Glutamatergic neuron (in vitro differentiated cells): Measurements from ENCODE around the gene MTFP1. TPM values are rescaled to one million over a fixed set of nuclear protein-coding genes. Genes with fewer than 3 reads are reported as not detected.

Source experiments
- DNase-seq: peaks from one replicate; pipeline ENCODE4 v3.0.0; 2022
- H3K27ac Mint-ChIP-seq: one replicate; pipeline ENCODE4 v1.8.0; 2020; ENCODE audit warnings: mild to moderate bottlenecking, mixed read lengths, inconsistent platforms; ENCODE audit not compliant: unreplicated experiment
- H3K27me3 Mint-ChIP-seq: one replicate; pipeline ENCODE4 v1.8.0; 2020; ENCODE audit warnings: mild to moderate bottlenecking, moderate library complexity, mixed read lengths, inconsistent platforms; ENCODE audit not compliant: unreplicated experiment
- H3K36me3 Mint-ChIP-seq: one replicate; pipeline ENCODE4 v1.8.0; 2020; ENCODE audit warnings: mild to moderate bottlenecking, mixed read lengths, inconsistent platforms; ENCODE audit not compliant: unreplicated experiment
- H3K4me1 Mint-ChIP-seq: one replicate; pipeline ENCODE4 v1.8.0; 2020; ENCODE audit warnings: mild to moderate bottlenecking, low read depth, mixed read lengths, inconsistent platforms; ENCODE audit not compliant: unreplicated experiment
- H3K4me3 Mint-ChIP-seq: one replicate; pipeline ENCODE4 v1.8.0; 2020; ENCODE audit warnings: mild to moderate bottlenecking, mixed read lengths, inconsistent platforms; ENCODE audit not compliant: unreplicated experiment
- H3K9me3 Mint-ChIP-seq: one replicate; pipeline ENCODE4 v1.8.0; 2020; ENCODE audit warnings: mild to moderate bottlenecking, moderate library complexity, mixed read lengths, inconsistent platforms; ENCODE audit not compliant: unreplicated experiment
- CTCF ChIP-seq: fragments of 200-600 bp; sonication (generic); IDR thresholded peaks from one replicate; pipeline ENCODE4 v1.5.0; 2021; ENCODE audit not compliant: partially characterized antibody, unreplicated experiment
- total RNA-seq: library from RNA; stranded (reverse); fragmentation: NEBNext Ultra II Directional; extraction: Animal tissue kit (Norgen Biotek cat#: 25700); gene quantifications from one replicate; pipeline ENCODE4 v1.2.1, GENCODE V29; 2021; ENCODE audit not compliant: unreplicated experiment

MTFP1 gene
- total RNA-seq, 1 donor from 2014 or later = 5.8 TPM

- Mint-ChIP-seq H3K36me3 (no peaks in the 10 kb centered on the region), H3K4me1 (no peaks in the 10 kb centered on the region), H3K27ac (no peak overlapping the region), H3K9me3 (no peaks in the 10 kb centered on the region), H3K27me3 (no peaks in the 10 kb centered on the region), H3K4me3 (no peak overlapping the region)
- TF ChIP-seq CTCF = no peak
- DNase-seq = no peak
Measured at GRCh38 chr22:30408388-30409102, 17.0 kb upstream of the MTFP1 start.

- no peak for DNase-seq
- Mint-ChIP-seq H3K4me3 (no peak overlapping the region), H3K27ac (no peak overlapping the region), H3K9me3 (no peaks in the 10 kb centered on the region), H3K27me3 (no peaks in the 10 kb centered on the region), H3K36me3 (no peaks in the 10 kb centered on the region), H3K4me1 (no peaks in the 10 kb centered on the region)
- no peak for TF ChIP-seq CTCF
Measured at GRCh38 chr22:30411780-30412179, 13.8 kb upstream of the MTFP1 start.

- Mint-ChIP-seq H3K27me3 (no peaks in the 10 kb centered on the region), H3K27ac (no peak overlapping the region), H3K9me3 (no peaks in the 10 kb centered on the region), H3K4me3 (no peak overlapping the region), H3K36me3 (no peaks in the 10 kb centered on the region), H3K4me1 (no peaks in the 10 kb centered on the region)
- DNase-seq = no peak
- TF ChIP-seq CTCF = no peak
Measured at GRCh38 chr22:30413001-30413400, 12.6 kb upstream of the MTFP1 start.

- no peaks in the 10 kb centered on the region for H3K4me1 Mint-ChIP-seq
- no peaks in the 10 kb centered on the region for H3K27me3 Mint-ChIP-seq
- DNase-seq = no peak
- no peaks in the 10 kb centered on the region for H3K9me3 Mint-ChIP-seq
- H3K4me3 Mint-ChIP-seq = no peak overlapping the region
- TF ChIP-seq CTCF = no peak
- no peaks in the 10 kb centered on the region for H3K36me3 Mint-ChIP-seq
- no peak overlapping the region for H3K27ac Mint-ChIP-seq
Measured at GRCh38 chr22:30413745-30414524, 11.6 kb upstream of the MTFP1 start.

GRCh38 chr22:30414525-30415047 lies 11.0 kb upstream of the MTFP1 start:
- no peaks in the 10 kb centered on the region for H3K36me3 Mint-ChIP-seq
- no peaks in the 10 kb centered on the region for H3K9me3 Mint-ChIP-seq
- H3K27me3 Mint-ChIP-seq = no peaks in the 10 kb centered on the region
- H3K4me3 Mint-ChIP-seq = no peak overlapping the region
- no peak for TF ChIP-seq CTCF
- H3K27ac Mint-ChIP-seq = no peak overlapping the region
- no peak for DNase-seq
- no peaks in the 10 kb centered on the region for H3K4me1 Mint-ChIP-seq
